ENCODE results near the gene GLYATL1B.
A peak's percentile ranks its signal among the peaks of the same experiment; 100 is the strongest.
"Not testable (repeated sequence)": the region's sequence is repeated elsewhere in the genome, so short reads cannot be mapped to it uniquely, and the experiment has no call there.

DNA sequence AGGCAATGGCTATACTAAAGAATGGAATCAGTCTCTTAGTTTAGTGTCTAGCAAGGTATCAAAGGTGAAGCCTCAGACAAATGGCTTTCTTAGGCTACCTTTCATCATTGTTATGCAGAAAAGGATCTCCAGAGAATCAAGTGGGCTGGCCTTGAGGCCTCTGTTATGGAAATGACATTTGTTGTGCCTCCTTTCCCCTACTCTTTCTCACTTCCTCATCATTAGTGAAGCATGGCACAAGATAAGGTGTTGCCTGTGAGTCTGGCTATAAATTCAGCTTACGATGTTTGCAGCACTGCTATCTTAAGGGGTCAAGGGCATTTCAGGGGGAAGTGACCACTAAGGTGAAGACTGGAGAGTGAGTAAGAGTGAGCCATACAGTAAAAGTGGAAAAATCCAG is 9.1 kb downstream of the GLYATL1B start:
- not testable (repeated sequence) for TF ChIP-seq CREB1 (IDR thresholded peaks at IDR 0.05); POLR2AphosphoS5 (IDR thresholded peaks at IDR 0.05; ENCODE audit: low read depth, low read length); JUN (IDR thresholded peaks at IDR 0.05; ENCODE audit: low read depth, low read length); CEBPB (IDR thresholded peaks at IDR 0.05; ENCODE audit: low read depth, low read length); EZH2 (IDR thresholded peaks at IDR 0.05; ENCODE audit: low read depth, low read length, severe bottlenecking); PHF8 (conservative IDR thresholded peaks at IDR 0.05; ENCODE audit: low read depth, low read length); MAFK (IDR thresholded peaks at IDR 0.05; ENCODE audit: low read depth, low read length); EP300 (IDR thresholded peaks at IDR 0.05; ENCODE audit: borderline replicate concordance in 1 of 2, low read depth in 2 of 2, low read length in 2 of 2); KDM4A (IDR thresholded peaks at IDR 0.05; ENCODE audit: low read depth, low read length, severe bottlenecking)
- TF ChIP-seq, protein P1, sequence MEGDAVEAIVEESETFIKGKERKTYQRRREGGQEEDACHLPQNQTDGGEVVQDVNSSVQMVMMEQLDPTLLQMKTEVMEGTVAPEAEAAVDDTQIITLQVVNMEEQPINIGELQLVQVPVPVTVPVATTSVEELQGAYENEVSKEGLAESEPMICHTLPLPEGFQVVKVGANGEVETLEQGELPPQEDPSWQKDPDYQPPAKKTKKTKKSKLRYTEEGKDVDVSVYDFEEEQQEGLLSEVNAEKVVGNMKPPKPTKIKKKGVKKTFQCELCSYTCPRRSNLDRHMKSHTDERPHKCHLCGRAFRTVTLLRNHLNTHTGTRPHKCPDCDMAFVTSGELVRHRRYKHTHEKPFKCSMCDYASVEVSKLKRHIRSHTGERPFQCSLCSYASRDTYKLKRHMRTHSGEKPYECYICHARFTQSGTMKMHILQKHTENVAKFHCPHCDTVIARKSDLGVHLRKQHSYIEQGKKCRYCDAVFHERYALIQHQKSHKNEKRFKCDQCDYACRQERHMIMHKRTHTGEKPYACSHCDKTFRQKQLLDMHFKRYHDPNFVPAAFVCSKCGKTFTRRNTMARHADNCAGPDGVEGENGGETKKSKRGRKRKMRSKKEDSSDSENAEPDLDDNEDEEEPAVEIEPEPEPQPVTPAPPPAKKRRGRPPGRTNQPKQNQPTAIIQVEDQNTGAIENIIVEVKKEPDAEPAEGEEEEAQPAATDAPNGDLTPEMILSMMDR (IDR thresholded peaks at IDR 0.05; ENCODE audit: control extremely low read depth in 1 of 3, insufficient read depth in 1 of 3, low read depth in 1 of 3, low read length in 3 of 3): not testable (repeated sequence)
- TF ChIP-seq, protein P2, sequence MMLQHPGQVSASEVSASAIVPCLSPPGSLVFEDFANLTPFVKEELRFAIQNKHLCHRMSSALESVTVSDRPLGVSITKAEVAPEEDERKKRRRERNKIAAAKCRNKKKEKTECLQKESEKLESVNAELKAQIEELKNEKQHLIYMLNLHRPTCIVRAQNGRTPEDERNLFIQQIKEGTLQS (IDR thresholded peaks at IDR 0.05; ENCODE audit: insufficient read depth, low read depth, low read length): not testable (repeated sequence)
- 0 out of 3 replicates have a peak, but pooled peaks of 1 of the 2 experiments have one; percentile 22 for TF ChIP-seq POLR2A (IDR thresholded peaks at IDR 0.05; ENCODE audit: control extremely low read depth in 1 of 2, low read depth in 2 of 2, low read length in 2 of 2)

Measured in H1 (cell line).